MM.1S (cell line): Measurements from ENCODE around the gene GADD45G.

ENCODE experiments used
- DNase-seq: peaks from one replicate; pipeline ENCODE4 v3.0.0-alpha.2; 2015
- H2AFZ ChIP-seq: fragments of 300-600 bp; sonication (generic); 2 replicates; pipeline ENCODE4 v1.6.0; 2016; ENCODE audit warnings: antibody characterized with exemption, low read length
- H3F3A ChIP-seq: fragments of 300-600 bp; sonication (generic); 2 replicates; pipeline ENCODE4 v1.6.1; 2016; ENCODE audit warnings: mild to moderate bottlenecking, antibody characterized with exemption, low read length, moderate library complexity, mixed read lengths; ENCODE audit not compliant: insufficient read depth
- H3K27ac ChIP-seq: fragments of 300-600 bp; sonication (generic); 2 replicates; pipeline ENCODE4 v1.5.1; 2016; ENCODE audit warnings: mild to moderate bottlenecking, low read length
- H3K27me3 ChIP-seq: fragments of 300-600 bp; sonication (generic); replicated peaks from 2 replicates; pipeline ENCODE4 v1.6.0; 2016; ENCODE audit warnings: low read length; ENCODE audit not compliant: insufficient read depth
- H3K36me3 ChIP-seq: fragments of 300-600 bp; sonication (generic); replicated peaks from 2 replicates; pipeline ENCODE4 v1.6.1; 2016; ENCODE audit warnings: mild to moderate bottlenecking, low read length, mixed read lengths; ENCODE audit not compliant: insufficient read depth
- H3K4me1 ChIP-seq: fragments of 300-600 bp; sonication (generic); 2 replicates; pipeline ENCODE4 v1.6.1; 2016; ENCODE audit warnings: low read length, mixed read lengths
- H3K4me2 ChIP-seq: fragments of 300-600 bp; sonication (generic); 2 replicates; pipeline ENCODE4 v1.6.0; 2016; ENCODE audit warnings: low read depth, low read length
- H3K4me3 ChIP-seq: fragments of 300-600 bp; sonication (generic); 2 replicates; pipeline ENCODE4 v1.5.1; 2016; ENCODE audit warnings: low read length, mixed read lengths
- H3K79me2 ChIP-seq: fragments of 300-600 bp; sonication (generic); 2 replicates; pipeline ENCODE4 v1.6.1; 2016; ENCODE audit warnings: mixed run types, low read length, mixed read lengths
- H3K9ac ChIP-seq: fragments of 300-600 bp; sonication (generic); 2 replicates; pipeline ENCODE4 v1.6.1; 2016; ENCODE audit warnings: low read length, mixed read lengths
- H3K9me2 ChIP-seq: fragments of 300-600 bp; sonication (generic); replicated peaks from 2 replicates; pipeline ENCODE4 v1.6.1; 2016; ENCODE audit warnings: mild to moderate bottlenecking, low read length, mixed read lengths; ENCODE audit not compliant: insufficient read depth
- H3K9me3 ChIP-seq: fragments of 300-600 bp; sonication (generic); replicated peaks from 2 replicates; pipeline ENCODE4 v1.6.1; 2016; ENCODE audit warnings: mild to moderate bottlenecking, low read length, mixed read lengths; ENCODE audit not compliant: insufficient read depth
- H4K20me1 ChIP-seq: fragments of 300-600 bp; sonication (generic); 2 replicates; pipeline ENCODE4 v1.6.1; 2016; ENCODE audit warnings: mild to moderate bottlenecking, low read length, moderate library complexity, mixed read lengths; ENCODE audit not compliant: insufficient read depth
- CTCF ChIP-seq: fragments of 300-600 bp; sonication (generic); IDR thresholded peaks from 2 replicates; pipeline ENCODE4 v1.5.1; 2016; ENCODE audit warnings: antibody characterized with exemption, low read length, mixed read lengths
- EZH2 ChIP-seq: fragments of 300-600 bp; sonication (generic); optimal IDR thresholded peaks from 2 replicates; pipeline ENCODE3; 2017; ENCODE audit warnings: low read depth, mild to moderate bottlenecking, antibody characterized with exemption, low read length, mixed read lengths
- EZH2phosphoT487 ChIP-seq: fragments of 300-600 bp; sonication (generic); IDR thresholded peaks from 2 replicates; pipeline ENCODE4 v1.6.1; 2018; ENCODE audit warnings: antibody characterized with exemption, low read length

The GADD45G gene

GRCh38 chr9:89642789-89643188 lies 38.0 kb downstream of the GADD45G start:
- H3K36me3 ChIP-seq: no peaks in the 10 kb centered on the region
- H3K27ac ChIP-seq: no peak overlapping the region
- H4K20me1 ChIP-seq: no peaks in the 10 kb centered on the region
- TF ChIP-seq CTCF (no peak), EZH2 (no peak), EZH2phosphoT487 (no peak)
- DNase-seq: no peak
- H3K4me1 ChIP-seq: no peaks in the 10 kb centered on the region
- no peak overlapping the region for H3K9ac ChIP-seq
- no peaks in the 10 kb centered on the region for H3K9me2 ChIP-seq
- no peak overlapping the region for H3K4me2 ChIP-seq
- H3K79me2 ChIP-seq: no peaks in the 10 kb centered on the region
- H2AFZ ChIP-seq: no peak overlapping the region
- H3F3A ChIP-seq: no peaks in the 10 kb centered on the region
- no peak overlapping the region for H3K4me3 ChIP-seq
- H3K27me3 ChIP-seq: no peaks in the 10 kb centered on the region
- no peaks in the 10 kb centered on the region for H3K9me3 ChIP-seq

- H3K4me3 ChIP-seq: no peak overlapping the region
- no peaks in the 10 kb centered on the region for H3K4me1 ChIP-seq
- no peaks in the 10 kb centered on the region for H3K27me3 ChIP-seq
- TF ChIP-seq EZH2phosphoT487 (no peak), CTCF (no peak), EZH2 (no peak)
- H3K9me2 ChIP-seq: no peaks in the 10 kb centered on the region
- H3K9ac ChIP-seq: no peak overlapping the region
- H2AFZ ChIP-seq: no peak overlapping the region
- no peak for DNase-seq
- H3K27ac ChIP-seq: no peak overlapping the region
- H3K9me3 ChIP-seq: no peaks in the 10 kb centered on the region
- no peaks in the 10 kb centered on the region for H4K20me1 ChIP-seq
- H3K79me2 ChIP-seq: no peaks in the 10 kb centered on the region
- H3K36me3 ChIP-seq: no peaks in the 10 kb centered on the region
- no peak overlapping the region for H3K4me2 ChIP-seq
- H3F3A ChIP-seq: no peaks in the 10 kb centered on the region
These were observed 41.6 kb downstream of the GADD45G start for GRCh38 chr9:89646189-89646939.

- H3K36me3 ChIP-seq: no peaks in the 10 kb centered on the region
- no peaks in the 10 kb centered on the region for H3K9me3 ChIP-seq
- no peak overlapping the region for H3K9ac ChIP-seq
- no peak overlapping the region for H3K4me3 ChIP-seq
- no peaks in the 10 kb centered on the region for H3K27me3 ChIP-seq
- TF ChIP-seq EZH2phosphoT487 (no peak), EZH2 (no peak), CTCF (no peak)
- no peak overlapping the region for H2AFZ ChIP-seq
- H3K79me2 ChIP-seq: no peaks in the 10 kb centered on the region
- H4K20me1 ChIP-seq: no peaks in the 10 kb centered on the region
- no peak overlapping the region for H3K27ac ChIP-seq
- no peaks in the 10 kb centered on the region for H3F3A ChIP-seq
- H3K4me1 ChIP-seq: no peaks in the 10 kb centered on the region
- H3K4me2 ChIP-seq: no peak overlapping the region
- DNase-seq: no peak
- no peaks in the 10 kb centered on the region for H3K9me2 ChIP-seq
These were observed 42.7 kb downstream of the GADD45G start for GRCh38 chr9:89647366-89648128.
